Mesenchymal stem cell (in vitro differentiated cells and primary cell): Measurements from ENCODE around the gene PADI1. TPM values are rescaled to one million over a fixed set of nuclear protein-coding genes. Genes with fewer than 3 reads are reported as not detected.
A peak's percentile ranks its signal among the peaks of the same experiment; 100 is the strongest.

ENCODE experiments used
- DNase-seq: peaks from one replicate; pipeline ENCODE4 v3.0.0-alpha.2; 2013
- H2AFZ ChIP-seq: one replicate; pipeline ENCODE4 v1.6.1; 2013; ENCODE audit warnings: low read depth, mild to moderate bottlenecking, control low read depth, inconsistent platforms, low read length, moderate library complexity
- H2AK5ac ChIP-seq: 2 replicates; pipeline ENCODE4 v1.6.1; 2013; ENCODE audit warnings: low read length, moderate library complexity, mild to moderate bottlenecking, inconsistent platforms; ENCODE audit not compliant: severe bottlenecking
- H2BK120ac ChIP-seq: one replicate; pipeline ENCODE4 v1.6.1; 2013; ENCODE audit warnings: low read depth, mild to moderate bottlenecking, inconsistent platforms, low read length, moderate library complexity
- H2BK12ac ChIP-seq, 2 experiments: one replicate each; pipeline ENCODE4 v1.6.1; 2013; ENCODE audit warnings: inconsistent platforms in 2 of 2, low read length in 2 of 2, mild to moderate bottlenecking in 2 of 2, moderate library complexity in 2 of 2, control low read depth in 1 of 2
- H2BK15ac ChIP-seq: one replicate; pipeline ENCODE4 v1.6.1; 2013; ENCODE audit warnings: mild to moderate bottlenecking, low read depth, inconsistent platforms; ENCODE audit not compliant: poor library complexity, severe bottlenecking
- H2BK5ac ChIP-seq: 2 replicates; pipeline ENCODE4 v1.6.1; 2013; ENCODE audit warnings: low read depth, mild to moderate bottlenecking, low read length, control low read depth, inconsistent platforms; ENCODE audit not compliant: poor library complexity, severe bottlenecking
- H3K14ac ChIP-seq, 2 experiments: one replicate each; pipeline ENCODE4 v1.6.1; 2013; ENCODE audit warnings: inconsistent platforms in 2 of 2, low read length in 2 of 2, control low read depth in 1 of 2, mild to moderate bottlenecking in 1 of 2, moderate library complexity in 1 of 2
- H3K18ac ChIP-seq, 2 experiments: one replicate each; pipeline ENCODE4 v1.6.1; 2013; ENCODE audit warnings: inconsistent platforms in 2 of 2, low read length in 2 of 2, control low read depth in 1 of 2, low read depth in 1 of 2, mild to moderate bottlenecking in 1 of 2
- H3K23ac ChIP-seq, 2 experiments: one replicate each; pipeline ENCODE4 v1.6.1; 2013; ENCODE audit warnings: inconsistent platforms in 2 of 2, low read length in 2 of 2, mild to moderate bottlenecking in 2 of 2, moderate library complexity in 2 of 2, control low read depth in 1 of 2
- H3K27ac ChIP-seq: 2 replicates; pipeline ENCODE4 v1.5.1; 2013; ENCODE audit warnings: mild to moderate bottlenecking, moderate library complexity, low read length, control low read depth, inconsistent platforms; ENCODE audit not compliant: poor library complexity, severe bottlenecking
- H3K27me3 ChIP-seq, 2 experiments: 2 replicates each; pipeline versions ENCODE4 v1.6.1 to v1.7.0; 2013; ENCODE audit warnings: low read length in 2 of 2, mild to moderate bottlenecking in 2 of 2, moderate library complexity in 2 of 2, control low read depth in 1 of 2, inconsistent platforms in 1 of 2; ENCODE audit not compliant: control insufficient read depth in 1 of 2, insufficient read depth in 1 of 2
- H3K36me3 ChIP-seq, 2 experiments: 2 replicates each; pipeline versions ENCODE4 v1.6.1 to v1.7.0; 2013; ENCODE audit warnings: low read length in 2 of 2, control low read depth in 1 of 2, inconsistent platforms in 1 of 2, low read depth in 1 of 2, mild to moderate bottlenecking in 1 of 2; ENCODE audit not compliant: insufficient read depth in 2 of 2, control insufficient read depth in 1 of 2
- H3K4ac ChIP-seq, 2 experiments: one replicate each; pipeline ENCODE4 v1.6.1; 2013; ENCODE audit warnings: inconsistent platforms in 2 of 2, low read length in 2 of 2, mild to moderate bottlenecking in 2 of 2, moderate library complexity in 2 of 2, control low read depth in 1 of 2, low read depth in 1 of 2
- H3K4me1 ChIP-seq: 2 replicates; pipeline ENCODE4 v1.6.1; 2013; ENCODE audit warnings: low read depth, low read length, control low read depth; ENCODE audit not compliant: control insufficient read depth, insufficient read depth
- H3K4me2 ChIP-seq: 2 replicates; pipeline ENCODE4 v1.6.1; 2013; ENCODE audit warnings: low read length, mild to moderate bottlenecking, inconsistent platforms; ENCODE audit not compliant: poor library complexity, severe bottlenecking
- H3K4me3 ChIP-seq, 2 experiments: 2 replicates each; pipeline versions ENCODE4 v1.5.1 to v1.7.0; 2013; ENCODE audit warnings: low read length in 2 of 2, mild to moderate bottlenecking in 2 of 2, control low read depth in 1 of 2, low read depth in 1 of 2; ENCODE audit not compliant: insufficient read depth in 1 of 2
- H3K79me1 ChIP-seq: replicated peaks from 2 replicates; pipeline ENCODE4 v1.6.1; 2013; ENCODE audit warnings: mild to moderate bottlenecking, control low read depth, low read length, inconsistent platforms; ENCODE audit not compliant: poor library complexity, severe bottlenecking
- H3K9ac ChIP-seq: 2 replicates; pipeline ENCODE4 v1.7.0; 2013; ENCODE audit warnings: mild to moderate bottlenecking, low read length, moderate library complexity
- H3K9me3 ChIP-seq: 2 replicates; pipeline ENCODE4 v1.7.0; 2013; ENCODE audit warnings: mild to moderate bottlenecking, low read length; ENCODE audit not compliant: control insufficient read depth
- H4K8ac ChIP-seq: one replicate; pipeline ENCODE4 v1.6.1; 2013; ENCODE audit warnings: inconsistent platforms, mild to moderate bottlenecking, low read length, moderate library complexity
- H4K91ac ChIP-seq: one replicate; pipeline ENCODE4 v1.6.1; 2013; ENCODE audit warnings: mild to moderate bottlenecking, low read length, inconsistent platforms
- WGBS: methylation state at CpG from one replicate; pipeline ENCODE4 v1.1.7; 2013; ENCODE audit warnings: mixed read lengths; 5-methylcytosine and 5-hydroxymethylcytosine counted together
- polyA plus RNA-seq, 2 experiments: library from polyadenylated mRNA; stranded (reverse); fragments of 200-250 nt; gene quantifications; one replicate each; pipeline ENCODE4 v1.2.3, GENCODE V29; 2013

The PADI1 gene, protein sequence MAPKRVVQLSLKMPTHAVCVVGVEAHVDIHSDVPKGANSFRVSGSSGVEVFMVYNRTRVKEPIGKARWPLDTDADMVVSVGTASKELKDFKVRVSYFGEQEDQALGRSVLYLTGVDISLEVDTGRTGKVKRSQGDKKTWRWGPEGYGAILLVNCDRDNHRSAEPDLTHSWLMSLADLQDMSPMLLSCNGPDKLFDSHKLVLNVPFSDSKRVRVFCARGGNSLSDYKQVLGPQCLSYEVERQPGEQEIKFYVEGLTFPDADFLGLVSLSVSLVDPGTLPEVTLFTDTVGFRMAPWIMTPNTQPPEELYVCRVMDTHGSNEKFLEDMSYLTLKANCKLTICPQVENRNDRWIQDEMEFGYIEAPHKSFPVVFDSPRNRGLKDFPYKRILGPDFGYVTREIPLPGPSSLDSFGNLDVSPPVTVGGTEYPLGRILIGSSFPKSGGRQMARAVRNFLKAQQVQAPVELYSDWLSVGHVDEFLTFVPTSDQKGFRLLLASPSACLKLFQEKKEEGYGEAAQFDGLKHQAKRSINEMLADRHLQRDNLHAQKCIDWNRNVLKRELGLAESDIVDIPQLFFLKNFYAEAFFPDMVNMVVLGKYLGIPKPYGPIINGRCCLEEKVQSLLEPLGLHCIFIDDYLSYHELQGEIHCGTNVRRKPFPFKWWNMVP
- 0.03 TPM for polyA plus RNA-seq (2013, experiment 1 of 2)
- polyA plus RNA-seq (2013, experiment 2 of 2), result 0.10 TPM

DNA sequence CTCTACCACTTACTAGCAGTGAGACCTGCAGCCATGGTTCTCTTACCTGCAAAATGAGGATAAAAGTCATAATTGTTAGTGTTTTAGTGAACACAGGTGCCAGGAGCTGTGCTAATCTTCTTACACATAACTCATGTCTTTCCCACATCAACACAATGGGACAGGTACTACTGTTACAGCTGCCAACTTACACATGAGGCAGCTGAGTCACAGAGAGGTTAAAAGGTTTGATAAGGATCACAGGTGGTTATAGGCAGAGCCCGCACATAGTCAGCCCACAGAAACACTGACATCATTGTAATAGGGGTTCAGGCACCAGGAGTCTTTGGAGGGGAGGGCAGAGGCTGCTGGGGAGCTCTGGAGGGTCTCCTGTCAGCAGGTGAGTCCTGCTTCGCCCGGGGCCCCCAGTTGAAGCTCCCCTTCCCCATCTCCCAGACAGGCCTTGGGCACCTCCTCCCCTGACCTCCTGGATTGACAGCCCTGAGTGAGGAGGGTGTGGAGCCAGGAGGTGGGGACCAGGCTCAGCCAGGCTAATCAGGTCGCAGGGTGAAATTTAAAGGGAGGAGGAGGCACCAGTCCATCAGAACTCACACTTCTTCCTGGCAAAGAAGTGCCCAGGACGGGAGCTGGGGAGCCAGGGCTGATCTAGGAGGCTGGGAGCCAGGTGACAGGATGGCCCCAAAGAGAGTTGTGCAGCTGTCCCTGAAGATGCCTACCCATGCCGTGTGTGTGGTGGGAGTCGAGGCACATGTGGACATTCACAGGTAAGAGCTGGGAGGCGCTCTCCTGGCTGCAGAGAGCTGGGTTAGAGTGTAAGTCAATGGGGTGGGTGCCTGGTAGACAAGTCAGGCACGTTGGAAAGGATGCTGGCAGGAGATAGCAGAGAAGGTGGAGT, at the start of gene PADI1:
TSS of gene PADI1 (plus strand) at position 583 of the 895 bp plus-strand sequence. CDS start at position 673, 90 bp downstream.
- H2BK12ac ChIP-seq, result no peak within 1 kb of the TSS
- H3K14ac ChIP-seq, result no peak within 1 kb of the TSS
- H3K18ac ChIP-seq, result no peak within 1 kb of the TSS
- no peak within 1 kb of the TSS for H2BK5ac ChIP-seq
- H4K91ac ChIP-seq, result peak within 1 kb of the TSS; percentile 25
- no peaks in the 10 kb centered on the region for H3K9me3 ChIP-seq
- H2BK15ac ChIP-seq, result no peak within 1 kb of the TSS
- no peak within 1 kb of the TSS for H4K8ac ChIP-seq
- no peak within 1 kb of the TSS for H3K4me2 ChIP-seq
- H3K36me3 ChIP-seq, result no peaks in the 10 kb centered on the region
- no peak within 1 kb of the TSS for H3K23ac ChIP-seq
- no peak within 1 kb of the TSS for H3K27ac ChIP-seq
- peak within 1 kb of the TSS; percentile 90 for H2AK5ac ChIP-seq
- H2BK120ac ChIP-seq, result no peak within 1 kb of the TSS
- H3K27me3 ChIP-seq, result peaks cover 0 to 81% of the 10 kb centered on the region in 2 experiments
- DNase-seq, result no peak
- no peak within 1 kb of the TSS for H3K4me3 ChIP-seq
- H3K79me1 ChIP-seq, result no peaks in the 10 kb centered on the region
- no peak within 1 kb of the TSS for H3K9ac ChIP-seq
- H2AFZ ChIP-seq, result no peak within 1 kb of the TSS
- H3K4ac ChIP-seq, result peak within 1 kb of the TSS in 1 of 2 experiments; percentile 5
- H3K4me1 ChIP-seq, result peaks cover 39% of the 10 kb centered on the region
- WGBS, result 86% methylated on average over 7 of the region's 9 CpGs

- Histone ChIP-seq H2BK15ac (no peak overlapping the region), H2BK12ac (no peak overlapping the region), H4K91ac (no peak overlapping the region), H3K36me3 (peaks cover 0 to 2% of the 10 kb centered on the region in 2 experiments), H3K9me3 (peaks cover 32% of the 10 kb centered on the region), H2AK5ac (no peak overlapping the region), H3K27me3 (peaks cover 0 to 36% of the 10 kb centered on the region in 2 experiments), H3K79me1 (no peaks in the 10 kb centered on the region), H3K18ac (no peak overlapping the region), H2AFZ (no peak overlapping the region), H4K8ac (no peak overlapping the region), H3K4ac (no peak overlapping the region), H3K23ac (no peak overlapping the region), H3K27ac (no peak overlapping the region), H3K4me3 (no peak overlapping the region), H3K4me2 (no peak overlapping the region), H2BK120ac (no peak overlapping the region), H2BK5ac (no peak overlapping the region), H3K9ac (no peak overlapping the region), H3K14ac (no peak overlapping the region), H3K4me1 (peaks cover 2% of the 10 kb centered on the region)
- 30% methylated on average over 1 of the region's 2 CpGs for WGBS
- DNase-seq, result no peak
Measured at GRCh38 chr1:17155257-17155920, 49.5 kb upstream of the PADI1 start.

GRCh38 chr1:17156108-17156507, 48.8 kb upstream of the PADI1 start:
- no peaks in the 10 kb centered on the region for H3K79me1 ChIP-seq
- H3K4ac ChIP-seq, result no peak overlapping the region
- WGBS, result 76% methylated on average over 2 of the region's 3 CpGs
- no peak overlapping the region for H3K14ac ChIP-seq
- no peak overlapping the region for H3K4me2 ChIP-seq
- peaks cover 32% of the 10 kb centered on the region for H3K9me3 ChIP-seq
- H3K27me3 ChIP-seq, result peaks cover 0 to 39% of the 10 kb centered on the region in 2 experiments
- H4K91ac ChIP-seq, result no peak overlapping the region
- no peak overlapping the region for H2BK15ac ChIP-seq
- H4K8ac ChIP-seq, result no peak overlapping the region
- no peak overlapping the region for H2AK5ac ChIP-seq
- no peak overlapping the region for H3K27ac ChIP-seq
- no peak overlapping the region for H2BK120ac ChIP-seq
- H3K36me3 ChIP-seq, result peaks cover 0 to 2% of the 10 kb centered on the region in 2 experiments
- peaks cover 2% of the 10 kb centered on the region for H3K4me1 ChIP-seq
- H2AFZ ChIP-seq, result no peak overlapping the region
- no peak overlapping the region for H3K23ac ChIP-seq
- peak overlapping the region in 1 of 2 experiments; percentile 4 for H3K4me3 ChIP-seq
- no peak overlapping the region for H3K18ac ChIP-seq
- H3K9ac ChIP-seq, result no peak overlapping the region
- H2BK12ac ChIP-seq, result no peak overlapping the region
- peak; percentile 4 for DNase-seq
- no peak overlapping the region for H2BK5ac ChIP-seq
